K562 (cell line): Measurements from ENCODE around the gene ENTPD8. TPM values are rescaled to one million over a fixed set of nuclear protein-coding genes. Genes with fewer than 3 reads are reported as not detected.

Experiments used
- CSDE1 ChIP-seq, 2 experiments: fragments of 450-650 bp; IDR thresholded peaks; 2 replicates each; pipeline ENCODE4 v1.6.1; 2016; ENCODE audit warnings: mild to moderate bottlenecking in 1 of 2
- DEAF1 ChIP-seq: fragments of 450-650 bp; formaldehyde crosslinking; IDR thresholded peaks from 2 replicates; pipeline ENCODE4 v1.4.0; 2020; ENCODE audit warnings: mild to moderate bottlenecking, moderate library complexity
- KAT8 ChIP-seq: fragments of 450-650 bp; IDR thresholded peaks from 2 replicates; pipeline ENCODE4 v1.6.1; 2016; ENCODE audit warnings: low read depth, mild to moderate bottlenecking
- RB1 ChIP-seq: fragments of 450-650 bp; IDR thresholded peaks from 2 replicates; pipeline ENCODE4 v1.6.1; 2017; ENCODE audit warnings: low read depth, mild to moderate bottlenecking
- ZBTB34 ChIP-seq: fragments of 250-450 bp; sonication (Bioruptor Pico); IDR thresholded peaks from 2 replicates; pipeline ENCODE4 v1.8.0; 2021; ENCODE audit warnings: mild to moderate bottlenecking, moderate library complexity
- ZBTB43 ChIP-seq: sonication (generic); formaldehyde crosslinking; IDR thresholded peaks from 2 replicates; pipeline ENCODE4 v1.8.0; 2023; ENCODE audit warnings: mild to moderate bottlenecking, missing genetic modification reagents
- ZNF609 ChIP-seq: sonication (generic); formaldehyde crosslinking; IDR thresholded peaks from 2 replicates; pipeline ENCODE4 v1.8.1; 2023; ENCODE audit warnings: missing genetic modification reagents, mild to moderate bottlenecking, borderline replicate concordance
- polyA plus RNA-seq, 8 experiments: library from polyadenylated mRNA; depleted of rRNA in 4 of 8; stranded (reverse) in 5 of 8; unstranded in 3 of 8; fragments of >200 nt; fragmentation: Nextera tagmentation in 2 of 8; fragmentation: Illumina TruSeq in 1 of 8; extraction: Ambion mirVana in 2 of 8; extraction: Trizol in 1 of 8; gene quantifications; 2 replicates each; pipeline versions ENCODE4 v1.2.1 to v1.2.3, GENCODE V29; 2011 to 2014; ENCODE audit warnings: inconsistent platforms in 1 of 8, missing spikeins in 1 of 8
- total RNA-seq, 7 experiments: library from RNA; depleted of rRNA in 6 of 7; stranded (reverse); fragments of >200 nt in 6 of 7; fragmentation: Illumina TruSeq in 2 of 7; extraction: Trizol in 2 of 7; gene quantifications; 2 replicates each; pipeline versions ENCODE4 v1.2.1 to v1.2.3, GENCODE V29; 2011 to 2021; ENCODE audit warnings: low replicate concordance in 1 of 7

The ENTPD8 gene
- total and polyA plus RNA-seq, 9 of the 15 experiments (the other 6 are each of a cell fraction or from before 2014, with no cell fraction given) = 0.06 to 0.27 (median 0.19) TPM; not detected in 5

- TF ChIP-seq DEAF1 (CRISPR knock-in tag) (no peak), ZNF609 (CRISPR knock-in tag) (0 out of 2 replicates have a peak, but pooled peaks have one; percentile 52), ZBTB43 (no peak), ZBTB34 (CRISPR knock-in tag) (no peak), CSDE1 (IDR thresholded peaks at IDR 0.05) (no peak), RB1 (no peak), KAT8 (no peak)
- TF ChIP-seq, all 486 proteins: peak for 15
These were observed 8.9 kb upstream of the ENTPD8 start (continued) for GRCh38 chr9:137449931-137450538.
